OCI-LY3 (cell line): ENCODE results near the gene PAPSS2.

ENCODE experiments used
- CTCF ChIP-seq: fragments of 200-600, 300-600 bp; sonication (generic); IDR thresholded peaks from 2 replicates; pipeline ENCODE4 v1.5.1; 2014; ENCODE audit warnings: antibody characterized with exemption, low read length, low read depth
- EZH2phosphoT487 ChIP-seq: fragments of 200-600 bp; shearing (Covaris generic); IDR thresholded peaks from 2 replicates; pipeline ENCODE4 v1.6.1; 2018; ENCODE audit warnings: antibody characterized with exemption, mixed run types, low read depth

- TF ChIP-seq CTCF: no peak
- no peak for TF ChIP-seq EZH2phosphoT487
These were observed 40.5 kb downstream of the PAPSS2 start for GRCh38 chr10:87700031-87700796.
